Keratinocyte (primary cell): ENCODE measurements around the gene BHLHA9.

Experiments used
- CTCF ChIP-seq, 3 experiments: IDR thresholded peaks in 1 of 3; conservative IDR thresholded peaks in 1 of 3; optimal IDR thresholded peaks in 1 of 3; 2 replicates in 2 of 3; 3 replicates in 1 of 3; pipeline versions ENCODE3 to v1.5.1; 2011; ENCODE audit warnings: low read length in 3 of 3, mild to moderate bottlenecking in 3 of 3, moderate library complexity in 2 of 3, control low read depth in 1 of 3, inconsistent platforms in 1 of 3; ENCODE audit not compliant: insufficient read depth in 2 of 3; ENCODE audit errors: extremely low read depth in 1 of 3
- EZH2 ChIP-seq: IDR thresholded peaks from one replicate; pipeline ENCODE4 v1.6.1; 2012; ENCODE audit warnings: inconsistent platforms, mild to moderate bottlenecking, low read length, moderate library complexity

GRCh38 chr17:1272701-1273100 is 2.5 kb downstream of the BHLHA9 start:
- TF ChIP-seq CTCF (optimal IDR thresholded peaks at IDR 0.05 in 1 of 3, IDR thresholded peaks at IDR 0.05 in 1 of 3, conservative IDR thresholded peaks at IDR 0.05 in 1 of 3; ENCODE audit: extremely low read depth in 1 of 3, insufficient read depth in 2 of 3, low read length in 3 of 3), result no peak
- TF ChIP-seq EZH2, result no peak
